Left renal pelvis (tissue), 4 donors: ENCODE measurements around the gene LRR1. TPM values are rescaled to one million over a fixed set of nuclear protein-coding genes. Genes with fewer than 3 reads are reported as not detected.
"Not testable (repeated sequence)": the region's sequence is repeated elsewhere in the genome, so short reads cannot be mapped to it uniquely, and the experiment has no call there.

Experiments used
- DNase-seq, 4 donors: peaks; one replicate each; pipeline ENCODE4 v3.0.0-alpha.2; 2013; ENCODE audit warnings: low read depth in 4 of 4, low spot score in 3 of 4
- polyA plus RNA-seq, 4 donors: library from polyadenylated mRNA; unstranded; fragments of 120-200 nt; gene quantifications; one replicate each; pipeline ENCODE4 v1.2.1, GENCODE V29; 2013; ENCODE audit not compliant: insufficient read length in 4 of 4

The LRR1 gene
- polyA plus RNA-seq = 10 to 100 TPM; 10.7 to 16.7 (median 13.9) TPM

- DNase-seq = peak in 2 of 4 donors; percentile 72 to 77
Measured at GRCh38 chr14:49598485-49599300, at the start of gene LRR1. Gene LRR1 (plus strand): TSS chr14:49598940. CDS start chr14:49599021, 81 bp downstream.

GRCh38 chr14:49549446-49549845, 49.3 kb upstream of the LRR1 start:
- no peak for DNase-seq

GRCh38 chr14:49549881-49550280, 48.9 kb upstream of the LRR1 start:
- peak in 1 of 4 donors; percentile 22 for DNase-seq

- DNase-seq = peak in 1 of 4 donors; percentile 6
Measured at GRCh38 chr14:49550286-49551184, 48.2 kb upstream of the LRR1 start.

GRCh38 chr14:49551569-49551968, 47.2 kb upstream of the LRR1 start:
- no peak for DNase-seq

- DNase-seq = no peak
Measured at GRCh38 chr14:49553106-49553505, 45.6 kb upstream of the LRR1 start.

GRCh38 chr14:49553892-49554291, 44.8 kb upstream of the LRR1 start:
- no peak for DNase-seq

- DNase-seq = no peak
Measured at GRCh38 chr14:49559979-49560768, 38.6 kb upstream of the LRR1 start.

GRCh38 chr14:49566714-49567113, 32.0 kb upstream of the LRR1 start:
- no peak for DNase-seq

GRCh38 chr14:49569281-49569680, 29.5 kb upstream of the LRR1 start:
- DNase-seq = no peak

GRCh38 chr14:49574038-49574437, 24.7 kb upstream of the LRR1 start:
- no peak for DNase-seq

- no peak for DNase-seq
Measured at GRCh38 chr14:49578141-49578540, 20.6 kb upstream of the LRR1 start.

GRCh38 chr14:49579841-49580240, 18.9 kb upstream of the LRR1 start:
- no peak for DNase-seq

- DNase-seq = no peak
Measured at GRCh38 chr14:49581209-49582112, 17.3 kb upstream of the LRR1 start.

GRCh38 chr14:49582113-49582977, 16.4 kb upstream of the LRR1 start:
- no peak for DNase-seq

- no peak for DNase-seq
Measured at GRCh38 chr14:49583629-49584028, 15.1 kb upstream of the LRR1 start.

- no peak for DNase-seq
Measured at GRCh38 chr14:49584058-49584457, 14.7 kb upstream of the LRR1 start.

GRCh38 chr14:49584981-49585640, 13.6 kb upstream of the LRR1 start:
- DNase-seq = not testable (repeated sequence)
